Heart right ventricle (tissue), 16 donors: ENCODE data around the gene TSEN34. TPM values are rescaled to one million over a fixed set of nuclear protein-coding genes. Genes with fewer than 3 reads are reported as not detected.
"Not testable (repeated sequence)": the region's sequence is repeated elsewhere in the genome, so short reads cannot be mapped to it uniquely, and the experiment has no call there.

Experiments used
- ATAC-seq, 8 donors: fragments of 200-7000 bp; cut with Tn5 transposase; one replicate each; pipeline ENCODE4 v1.9.1; 2020; ENCODE audit warnings: mild to moderate bottlenecking in 8 of 8, moderate library complexity in 8 of 8, moderate number of reproducible peaks in 1 of 8
- DNase-seq, 2 donors: peaks; one replicate each; pipeline ENCODE4 v3.0.0-alpha.2; 2020
- H3K27ac ChIP-seq, 10 donors: fragments of 200-600 bp; sonication (generic) in 2 of 10; one replicate each; pipeline versions ENCODE4 v1.5.0 to v1.8.0; 2020 to 2022; ENCODE audit warnings: mild to moderate bottlenecking in 3 of 10
- H3K27me3 ChIP-seq, 7 donors: fragments of 200-600 bp; one replicate each; pipeline ENCODE4 v1.8.0; 2021 to 2022; ENCODE audit warnings: mild to moderate bottlenecking in 2 of 7
- H3K36me3 ChIP-seq, 9 donors: fragments of 200-600 bp; sonication (generic) in 1 of 9; one replicate each; pipeline versions ENCODE4 v1.5.0 to v1.8.0; 2020 to 2022; ENCODE audit warnings: mild to moderate bottlenecking in 2 of 9
- H3K4me1 ChIP-seq, 9 donors: fragments of 200-600 bp; sonication (generic) in 1 of 9; one replicate each; pipeline versions ENCODE4 v1.5.0 to v1.8.0; 2020 to 2022; ENCODE audit warnings: mild to moderate bottlenecking in 4 of 9
- H3K4me3 ChIP-seq, 10 donors: fragments of 200-600 bp; sonication (generic) in 2 of 10; one replicate each; pipeline versions ENCODE4 v1.5.0 to v1.8.0; 2020 to 2022; ENCODE audit warnings: mild to moderate bottlenecking in 7 of 10, moderate library complexity in 2 of 10
- H3K9me3 ChIP-seq, 11 donors: fragments of 200-600 bp in 10 of 11; sonication (generic) in 2 of 11; one replicate each; pipeline versions ENCODE4 v1.5.0 to v1.8.0; 2013 to 2022; ENCODE audit warnings: mild to moderate bottlenecking in 2 of 11, control low read depth in 1 of 11, moderate library complexity in 1 of 11
- CTCF ChIP-seq, 9 donors: fragments of 200-600 bp; sonication (generic) in 2 of 9; IDR thresholded peaks; one replicate each; pipeline versions ENCODE4 v1.5.0 to v1.8.0; 2021 to 2022; ENCODE audit warnings: antibody characterized with exemption in 9 of 9, mild to moderate bottlenecking in 5 of 9, moderate library complexity in 1 of 9
- WGBS, 2 donors: extraction: QIAGEN DNeasy Blood & Tissue Kit; methylation state at CpG; one replicate each; pipeline ENCODE4 v1.1.7; 2013; ENCODE audit warnings: inconsistent platforms in 1 of 2; 5-methylcytosine and 5-hydroxymethylcytosine counted together
- intact Hi-C, 10 donors: fragments of 100-400 bp; cut with DNase I; formaldehyde crosslinking; loops; one replicate each; pipeline versions ENCODE4 v1.11.1 to v1.14.2; 2022
- polyA plus RNA-seq, 2 donors: library from polyadenylated mRNA; stranded (reverse); fragments of 200-250 nt; gene quantifications; one replicate each; pipeline ENCODE4 v1.2.3, GENCODE V29; 2013
- total RNA-seq, 10 donors: library from RNA; stranded (reverse); fragmentation: NEBNext Ultra II Directional in 3 of 10; extraction: Animal tissue kit (Norgen Biotek cat#: 25700) in 3 of 10; gene quantifications; one replicate each; pipeline versions ENCODE4 v1.2.1 to v1.2.4, GENCODE V29; 2021 to 2023
- donor health status: Arrhythmogenic right ventricular cardiomyopathy.
- donor health status: ischemic (EF 13 %, LVEDD 7.1; RV severe dilation, severe dysfunction).
- donor health status: healthy with polysubstance abuse.
- donor health status: DM: no; HTN: yes; CAD: no.
- donor health status: DM: no; HTN: no; CAD: no.
- donor health status: ischemic (EF 25% LVEDD 6.9; RV normal size, moderate dysfunction).
- donor health status: ischemic (EF 25% LVEDD 5.7; RV mildly dilated, moderate dysfunction).
- donor health status: healthy.
- donor health status: DM: yes; HTN: yes; CAD: no.
- donor health status: Ischemic cardiomyopathy.
- donor health status: ischemic (EF 35%, LVEDD 5.7; RV mildly dilated, moderate dysfunction).
- donor health status: nonischemic (EF 11% LVEDD 7.7; RV severe dilation, severe dysfunction).
- donor health status: DM: yes; HTN: yes; CAD: no.
- donor health status: PGD.
- donor health status: ischemic (EF 29% LVEDD 5.4; RV normal size, mild dysfunction).
- donor health status: nonischemic (EF 23%, LVEDD 6.1; RV moderate dilation, normal function).

Gene TSEN34
- total and polyA plus RNA-seq, 12 donors: 5.6 to 38.0 (median 19.3) TPM

GRCh38 chr19:54233941-54234340 lies 42.8 kb downstream of the TSEN34 start:
- no peak for TF ChIP-seq CTCF (IDR thresholded peaks at IDR 0.05)
- no peak overlapping the region for H3K27ac ChIP-seq
- no peak for DNase-seq
- H3K9me3 ChIP-seq: peaks cover 0 to 10% (median 0%) of the 10 kb centered on the region in 11 donors
- H3K4me1 ChIP-seq: peaks cover 0 to 5% (median 0%) of the 10 kb centered on the region in 9 donors
- intact Hi-C loops: loop anchor here in 3 of 10 donors (5.0 kb wide), 2 partner anchors 62 to 67 kb away; partner anchors contain the start of gene TMC4 (in 1 of the 3)
- peaks cover 0 to 64% (median 26%) of the 10 kb centered on the region in 7 donors for H3K27me3 ChIP-seq
- 58 to 83% methylated on average over 5 of the region's 5 CpGs for WGBS, 2 donors
- H3K4me3 ChIP-seq: no peak overlapping the region
- no peak for ATAC-seq
- H3K36me3 ChIP-seq: peaks cover 0 to 7% (median 0%) of the 10 kb centered on the region in 9 donors

GRCh38 chr19:54239491-54240371 lies 48.6 kb downstream of the TSEN34 start:
- intact Hi-C loops: loop anchor here in 1 of 10 donors (2.0 kb wide), 1 partner anchor 21 kb away; no protein-coding TSS in a partner anchor
- WGBS, 2 donors: 67 to 71% methylated on average over 14 to 16 of the region's 21 CpGs
- peaks cover 0 to 33% (median 0%) of the 10 kb centered on the region in 7 donors for H3K27me3 ChIP-seq
- ATAC-seq: peak in 6 of 8 donors; percentile 16 to 61 (median 36)
- H3K4me3 ChIP-seq, H3K27ac ChIP-seq, H3K36me3 ChIP-seq, H3K9me3 ChIP-seq, DNase-seq, H3K4me1 ChIP-seq: not testable (repeated sequence)

- intact Hi-C loops: loop anchor here in 1 of 10 donors (2.0 kb wide), 1 partner anchor 22 kb away; no protein-coding TSS in a partner anchor
- Histone ChIP-seq H3K27me3 (peaks cover 0 to 24% (median 0%) of the 10 kb centered on the region in 7 donors), H3K4me3 (peak overlapping the region in 1 of 10 donors; percentile 5)
- not testable (repeated sequence) for H3K27ac ChIP-seq, H3K36me3 ChIP-seq, DNase-seq, H3K4me1 ChIP-seq, H3K9me3 ChIP-seq
- WGBS, 2 donors: 60 to 62% methylated on average over 18 to 19 of the region's 22 CpGs
- ATAC-seq: peak in 1 of 8 donors; percentile 50
Measured at GRCh38 chr19:54240372-54241336, 49.5 kb downstream of the TSEN34 start.

- WGBS, 2 donors: 68 to 69% methylated on average over 4 of the region's 4 CpGs
- DNase-seq, H3K36me3 ChIP-seq, ATAC-seq, H3K27me3 ChIP-seq, intact Hi-C loops, H3K4me1 ChIP-seq, H3K9me3 ChIP-seq: not testable (repeated sequence)
- Histone ChIP-seq H3K27ac (peak overlapping the region in 1 of 10 donors; percentile 47), H3K4me3 (peak overlapping the region in 1 of 10 donors; percentile 23)
Measured at GRCh38 chr19:54242234-54242633, 51.1 kb downstream of the TSEN34 start.

GRCh38 chr19:54242646-54243045 lies 51.5 kb downstream of the TSEN34 start, which contains the start of gene LILRA6:
Gene LILRA6, minus strand, starts transcription at chr19:54242790.
- H3K36me3 ChIP-seq, H3K27me3 ChIP-seq, H3K9me3 ChIP-seq, intact Hi-C loops, DNase-seq: not testable (repeated sequence)
- ATAC-seq: peak in 6 of 8 donors; percentile 38 to 77 (median 72)
- WGBS, 2 donors: 66 to 81% methylated on average over 6 of the region's 6 CpGs
- Histone ChIP-seq H3K27ac (peak within 1 kb of the TSS in 1 of 10 donors; percentile 47), H3K4me1 (peaks cover 0 to 14% (median 0%) of the 10 kb centered on the region in 9 donors), H3K4me3 (peak within 1 kb of the TSS in 1 of 10 donors; percentile 23)

DNA sequence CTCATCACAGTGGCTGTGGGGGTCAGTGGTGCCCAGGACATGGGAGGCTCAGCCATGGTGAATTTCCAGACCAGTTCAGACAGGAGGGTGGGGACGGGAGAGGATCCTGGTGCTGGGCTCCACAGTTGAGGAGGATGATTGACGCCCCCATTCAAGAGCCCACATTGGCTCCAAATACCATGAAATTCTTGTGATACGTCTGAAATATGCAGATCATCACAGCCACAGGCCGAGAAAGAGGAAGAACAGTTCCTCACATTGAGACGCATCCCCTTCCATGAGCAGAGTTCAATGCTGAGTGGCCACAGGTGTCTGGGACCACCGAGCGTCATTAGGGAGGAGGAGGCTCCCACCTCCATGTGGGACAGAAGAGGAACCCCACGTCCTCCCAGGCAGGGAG lies 52.7 kb downstream of the TSEN34 start:
- not testable (repeated sequence) for DNase-seq, H3K9me3 ChIP-seq, H3K4me3 ChIP-seq, H3K27ac ChIP-seq, H3K36me3 ChIP-seq, ATAC-seq
- intact Hi-C loops: loop anchor here in 2 of 10 donors (2.0 kb wide), 1 partner anchor 21 kb away; the partner anchor contains the start of gene LILRB3 (in 2 of the 2)
- H3K27me3 ChIP-seq: peaks cover 0 to 11% (median 1%) of the 10 kb centered on the region in 7 donors
- H3K4me1 ChIP-seq: peaks cover 0 to 24% (median 0%) of the 10 kb centered on the region in 9 donors
- WGBS, 2 donors: 55 to 65% methylated on average over 5 to 6 of the region's 8 CpGs

Other genes starting within 250 kb of the TSEN34 start
- under 1 TPM in 9 of 10 donors, not detected in 1; 0.07 to 0.31 (median 0.14) TPM for gene CACNG8, start 228.4 kb upstream of the TSEN34 start, total RNA-seq
- gene CACNG8, start 228.4 kb upstream of the TSEN34 start, polyA plus RNA-seq: under 1 TPM; 0.03 to 0.22 TPM
- not detected for gene CACNG6, start 199.7 kb upstream of the TSEN34 start, total RNA-seq
- not detected for gene CACNG6, start 199.7 kb upstream of the TSEN34 start, polyA plus RNA-seq
- gene VSTM1, start 127.4 kb upstream of the TSEN34 start, total RNA-seq: under 1 TPM in 2 of 10 donors, not detected in 8; 0.33 to 0.60 TPM
- gene VSTM1, start 127.4 kb upstream of the TSEN34 start, polyA plus RNA-seq: not detected
- not detected for gene TARM1, start 109.9 kb upstream of the TSEN34 start, total RNA-seq
- gene TARM1, start 109.9 kb upstream of the TSEN34 start, polyA plus RNA-seq: not detected
- gene OSCAR, start 90.5 kb upstream of the TSEN34 start, total RNA-seq: 1 to 10 TPM in 3 of 10 donors, under 1 TPM in 6, not detected in 1; 0.23 to 5.3 (median 0.40) TPM
- 1 to 10 TPM in 1 of 2 donors, under 1 TPM in 1; 0.22 to 1.0 TPM for gene OSCAR, start 90.5 kb upstream of the TSEN34 start, polyA plus RNA-seq
- 100 to 1,000 TPM; 239 to 518 (median 360) TPM for gene NDUFA3, start 88.5 kb upstream of the TSEN34 start, total RNA-seq
- gene NDUFA3, start 88.5 kb upstream of the TSEN34 start, polyA plus RNA-seq: 1,000 to 10,000 TPM in 1 of 2 donors, 100 to 1,000 TPM in 1; 335 to 3,395 TPM
- 10 to 100 TPM; 11.0 to 16.8 (median 12.9) TPM for gene TFPT, start 75.7 kb upstream of the TSEN34 start, total RNA-seq
- gene TFPT, start 75.7 kb upstream of the TSEN34 start, polyA plus RNA-seq: 10 to 100 TPM; 26.0 to 33.8 TPM
- gene PRPF31, start 75.6 kb upstream of the TSEN34 start, total RNA-seq: 10 to 100 TPM; 35.9 to 46.4 (median 43.0) TPM
- gene PRPF31, start 75.6 kb upstream of the TSEN34 start, polyA plus RNA-seq: 10 to 100 TPM; 52.1 to 52.8 TPM
- gene CNOT3, start 53.5 kb upstream of the TSEN34 start, total RNA-seq: 10 to 100 TPM; 16.0 to 25.9 (median 20.9) TPM
- 10 to 100 TPM; 14.5 to 27.8 TPM for gene CNOT3, start 53.5 kb upstream of the TSEN34 start, polyA plus RNA-seq
- gene LENG1, start 31.6 kb upstream of the TSEN34 start, total RNA-seq: 1 to 10 TPM; 5.4 to 8.4 (median 6.9) TPM
- 10 to 100 TPM; 14.6 to 16.9 TPM for gene LENG1, start 31.6 kb upstream of the TSEN34 start, polyA plus RNA-seq
- 1 to 10 TPM in 9 of 10 donors, under 1 TPM in 1; 0.59 to 5.5 (median 2.1) TPM for gene TMC4, start 18.1 kb upstream of the TSEN34 start, total RNA-seq
- 10 to 100 TPM in 1 of 2 donors, 1 to 10 TPM in 1; 1.6 to 11.6 TPM for gene TMC4, start 18.1 kb upstream of the TSEN34 start, polyA plus RNA-seq
- 10 to 100 TPM; 12.3 to 29.4 (median 15.5) TPM for gene MBOAT7, start 1.7 kb upstream of the TSEN34 start, total RNA-seq
- gene MBOAT7, start 1.7 kb upstream of the TSEN34 start, polyA plus RNA-seq: 10 to 100 TPM in 1 of 2 donors, 1 to 10 TPM in 1; 7.7 to 17.0 TPM
- gene RPS9, start 9.6 kb downstream of the TSEN34 start, total RNA-seq: 100 to 1,000 TPM; 550 to 734 (median 603) TPM
- gene RPS9, start 9.6 kb downstream of the TSEN34 start, polyA plus RNA-seq: 1,000 to 10,000 TPM; 1,335 to 2,571 TPM
- 10 to 100 TPM in 1 of 10 donors, 1 to 10 TPM in 6, under 1 TPM in 3; 0.71 to 18.3 (median 2.0) TPM for gene LILRB3, start 31.7 kb downstream of the TSEN34 start, total RNA-seq
- gene LILRB3, start 31.7 kb downstream of the TSEN34 start, polyA plus RNA-seq: 1 to 10 TPM; 2.5 TPM
- gene LILRA6, start 51.5 kb downstream of the TSEN34 start, total RNA-seq: 1 to 10 TPM in 6 of 10 donors, under 1 TPM in 3, not detected in 1; 0.48 to 9.4 (median 1.3) TPM
- gene LILRA6, start 51.5 kb downstream of the TSEN34 start, polyA plus RNA-seq: 1 to 10 TPM; 1.1 to 1.5 TPM
- 10 to 100 TPM in 2 of 10 donors, 1 to 10 TPM in 8; 1.6 to 10.6 (median 3.2) TPM for gene LILRB5, start 66.0 kb downstream of the TSEN34 start, total RNA-seq
- 1 to 10 TPM; 1.8 to 9.1 TPM for gene LILRB5, start 66.0 kb downstream of the TSEN34 start, polyA plus RNA-seq
- 10 to 100 TPM in 1 of 10 donors, 1 to 10 TPM in 9; 1.1 to 20.1 (median 2.0) TPM for gene LILRB2, start 89.8 kb downstream of the TSEN34 start, total RNA-seq
- 1 to 10 TPM; 2.6 to 2.8 TPM for gene LILRB2, start 89.8 kb downstream of the TSEN34 start, polyA plus RNA-seq
- gene LILRA5, start 121.9 kb downstream of the TSEN34 start, total RNA-seq: 1 to 10 TPM in 6 of 10 donors, under 1 TPM in 4; 0.26 to 8.5 (median 1.3) TPM
- 1 to 10 TPM in 1 of 2 donors, under 1 TPM in 1; 0.37 to 3.7 TPM for gene LILRA5, start 121.9 kb downstream of the TSEN34 start, polyA plus RNA-seq
- gene LILRA4, start 147.9 kb downstream of the TSEN34 start, total RNA-seq: 1 to 10 TPM in 1 of 10 donors, not detected in 9; 1.6 TPM
- gene LILRA4, start 147.9 kb downstream of the TSEN34 start, polyA plus RNA-seq: not detected
- 10 to 100 TPM in 2 of 10 donors, 1 to 10 TPM in 8; 2.1 to 36.3 (median 4.1) TPM for gene LAIR1, start 173.6 kb downstream of the TSEN34 start, total RNA-seq
- 1 to 10 TPM; 5.1 to 5.3 TPM for gene LAIR1, start 173.6 kb downstream of the TSEN34 start, polyA plus RNA-seq
- 1 to 10 TPM in 5 of 10 donors, under 1 TPM in 5; 0.37 to 4.3 (median 1.0) TPM for gene TTYH1, start 224.2 kb downstream of the TSEN34 start, total RNA-seq
- gene TTYH1, start 224.2 kb downstream of the TSEN34 start, polyA plus RNA-seq: 1 to 10 TPM; 1.8 to 3.1 TPM